Osteoblast (primary cell): ENCODE data around the gene KIAA1755. TPM values are rescaled to one million over a fixed set of nuclear protein-coding genes. Genes with fewer than 3 reads are reported as not detected.

Experiments
- DNase-seq: peaks from one replicate; pipeline ENCODE4 v3.0.0; 2011; ENCODE audit warnings: low spot score, mixed read lengths; ENCODE audit not compliant: insufficient read length; ENCODE audit errors: missing footprints
- H2AFZ ChIP-seq: 2 replicates; pipeline ENCODE4 v1.6.0; 2011; ENCODE audit warnings: mild to moderate bottlenecking, low read length
- H3K27ac ChIP-seq: 2 replicates; pipeline ENCODE4 v1.5.1; 2011; ENCODE audit warnings: mild to moderate bottlenecking, low read depth, low read length, moderate library complexity
- H3K27me3 ChIP-seq: 2 replicates; pipeline ENCODE4 v1.6.0; 2012; ENCODE audit warnings: mild to moderate bottlenecking, control low read depth, inconsistent platforms, low read length, moderate library complexity; ENCODE audit not compliant: insufficient read depth
- H3K36me3 ChIP-seq: 2 replicates; pipeline ENCODE4 v1.5.1; 2011; ENCODE audit warnings: mild to moderate bottlenecking, low read length, control low read depth, moderate library complexity; ENCODE audit not compliant: insufficient read depth
- H3K4me1 ChIP-seq: 2 replicates; pipeline ENCODE4 v1.5.1; 2011; ENCODE audit warnings: mild to moderate bottlenecking, low read length, control low read depth, moderate library complexity; ENCODE audit not compliant: insufficient read depth
- H3K4me2 ChIP-seq: 2 replicates; pipeline ENCODE4 v1.6.0; 2011; ENCODE audit warnings: mild to moderate bottlenecking, low read length; ENCODE audit not compliant: insufficient read depth
- H3K4me3 ChIP-seq: fragments of 200-600 bp; sonication (generic); 3 replicates; pipeline ENCODE4 v1.5.1; 2012; ENCODE audit warnings: mild to moderate bottlenecking, low read length, inconsistent platforms; ENCODE audit not compliant: insufficient read depth
- H3K79me2 ChIP-seq: 2 replicates; pipeline ENCODE4 v1.6.0; 2012; ENCODE audit warnings: mild to moderate bottlenecking, low read length, control low read depth, inconsistent platforms; ENCODE audit not compliant: insufficient read depth
- H3K9me3 ChIP-seq: 2 replicates; pipeline ENCODE4 v1.5.1; 2011; ENCODE audit warnings: low read depth, low read length, control low read depth
- H4K20me1 ChIP-seq: 2 replicates; pipeline ENCODE4 v1.6.0; 2012; ENCODE audit warnings: mild to moderate bottlenecking, low read length, control low read depth; ENCODE audit not compliant: insufficient read depth
- total RNA-seq: library from RNA; depleted of rRNA; stranded (reverse); fragments of >200 nt; gene quantifications from 2 replicates; pipeline ENCODE4 v1.2.3, GENCODE V29; 2012
- TF ChIP-seq, protein P1 (sequence below): IDR thresholded peaks from 2 replicates; pipeline ENCODE4 v1.5.1; 2011; ENCODE audit warnings: mild to moderate bottlenecking, low read depth, low read length, moderate library complexity; ENCODE audit errors: extremely low read depth

KIAA1755 gene
- total RNA-seq, 1 donor = 2.5 TPM

DNA sequence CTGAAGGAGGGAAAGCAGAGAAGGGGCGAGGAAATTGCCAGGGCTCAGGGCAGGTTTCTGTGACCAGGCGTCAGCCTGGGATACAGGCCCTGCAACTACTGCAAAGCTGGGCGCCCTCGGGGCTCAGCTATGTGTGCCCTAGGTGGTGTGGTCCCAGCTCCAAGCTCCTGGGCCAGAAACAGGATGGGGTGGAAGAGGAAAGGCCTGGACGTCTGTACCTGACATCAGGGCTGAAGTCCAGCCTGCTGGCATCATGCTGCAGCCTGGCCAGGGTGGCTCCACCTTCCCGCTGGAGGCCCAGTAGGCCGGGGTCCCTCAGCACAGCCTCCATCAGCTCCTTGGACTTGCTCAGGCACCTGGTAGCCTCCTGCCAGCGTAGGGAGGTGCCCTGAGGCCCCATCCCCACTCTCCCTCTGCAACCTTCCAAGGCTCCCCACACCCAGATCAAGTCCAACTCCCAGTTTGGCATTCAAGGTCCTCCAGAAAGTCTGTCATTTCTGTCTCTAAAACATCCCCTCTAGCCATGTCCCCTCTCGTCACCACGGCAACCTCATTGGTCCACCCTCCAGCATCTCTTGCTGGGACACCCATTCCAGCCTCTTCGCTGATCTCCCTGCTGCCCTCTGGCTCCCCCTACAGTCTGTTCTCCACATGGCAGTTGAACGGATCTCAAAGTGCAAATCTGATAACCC is 38.2 kb downstream of the KIAA1755 start:
- H3K27me3 ChIP-seq = no peaks in the 10 kb centered on the region
- H3K4me2 ChIP-seq = no peak overlapping the region
- no peak overlapping the region for H2AFZ ChIP-seq
- H4K20me1 ChIP-seq = no peaks in the 10 kb centered on the region
- H3K79me2 ChIP-seq = no peaks in the 10 kb centered on the region
- H3K36me3 ChIP-seq = no peaks in the 10 kb centered on the region
- peaks cover 23% of the 10 kb centered on the region for H3K4me1 ChIP-seq
- H3K9me3 ChIP-seq = no peaks in the 10 kb centered on the region
- no peak overlapping the region for H3K4me3 ChIP-seq
- TF ChIP-seq, protein P1, sequence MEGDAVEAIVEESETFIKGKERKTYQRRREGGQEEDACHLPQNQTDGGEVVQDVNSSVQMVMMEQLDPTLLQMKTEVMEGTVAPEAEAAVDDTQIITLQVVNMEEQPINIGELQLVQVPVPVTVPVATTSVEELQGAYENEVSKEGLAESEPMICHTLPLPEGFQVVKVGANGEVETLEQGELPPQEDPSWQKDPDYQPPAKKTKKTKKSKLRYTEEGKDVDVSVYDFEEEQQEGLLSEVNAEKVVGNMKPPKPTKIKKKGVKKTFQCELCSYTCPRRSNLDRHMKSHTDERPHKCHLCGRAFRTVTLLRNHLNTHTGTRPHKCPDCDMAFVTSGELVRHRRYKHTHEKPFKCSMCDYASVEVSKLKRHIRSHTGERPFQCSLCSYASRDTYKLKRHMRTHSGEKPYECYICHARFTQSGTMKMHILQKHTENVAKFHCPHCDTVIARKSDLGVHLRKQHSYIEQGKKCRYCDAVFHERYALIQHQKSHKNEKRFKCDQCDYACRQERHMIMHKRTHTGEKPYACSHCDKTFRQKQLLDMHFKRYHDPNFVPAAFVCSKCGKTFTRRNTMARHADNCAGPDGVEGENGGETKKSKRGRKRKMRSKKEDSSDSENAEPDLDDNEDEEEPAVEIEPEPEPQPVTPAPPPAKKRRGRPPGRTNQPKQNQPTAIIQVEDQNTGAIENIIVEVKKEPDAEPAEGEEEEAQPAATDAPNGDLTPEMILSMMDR = peak; percentile 98
- peak; percentile 97 for DNase-seq
- H3K27ac ChIP-seq = no peak overlapping the region

GRCh38 chr20:38221119-38221589 is 39.4 kb downstream of the KIAA1755 start:
- H3K9me3 ChIP-seq = no peaks in the 10 kb centered on the region
- TF ChIP-seq, protein P1 = peak; percentile 92
- H3K4me1 ChIP-seq = peaks cover 27% of the 10 kb centered on the region
- H3K4me3 ChIP-seq = peak overlapping the region; percentile 25
- H3K27me3 ChIP-seq = no peaks in the 10 kb centered on the region
- H3K36me3 ChIP-seq = no peaks in the 10 kb centered on the region
- peak overlapping the region; percentile 51 for H3K4me2 ChIP-seq
- H3K79me2 ChIP-seq = no peaks in the 10 kb centered on the region
- H3K27ac ChIP-seq = no peak overlapping the region
- peak; percentile 96 for DNase-seq
- H2AFZ ChIP-seq = no peak overlapping the region
- H4K20me1 ChIP-seq = no peaks in the 10 kb centered on the region

- TF ChIP-seq, protein P1 = no peak
- DNase-seq = no peak
- Histone ChIP-seq H4K20me1 (no peaks in the 10 kb centered on the region), H2AFZ (no peak overlapping the region), H3K4me1 (peaks cover 27% of the 10 kb centered on the region), H3K4me3 (peak overlapping the region; percentile 25), H3K4me2 (peak overlapping the region; percentile 51), H3K27me3 (no peaks in the 10 kb centered on the region), H3K9me3 (no peaks in the 10 kb centered on the region), H3K27ac (no peak overlapping the region), H3K79me2 (no peaks in the 10 kb centered on the region), H3K36me3 (no peaks in the 10 kb centered on the region)
These were observed 39.9 kb downstream of the KIAA1755 start for GRCh38 chr20:38220587-38221118.

GRCh38 chr20:38219006-38219950 is 41.3 kb downstream of the KIAA1755 start:
- Histone ChIP-seq H4K20me1 (no peaks in the 10 kb centered on the region), H3K4me1 (peaks cover 27% of the 10 kb centered on the region), H3K4me2 (no peak overlapping the region), H3K4me3 (no peak overlapping the region), H3K9me3 (no peaks in the 10 kb centered on the region), H2AFZ (no peak overlapping the region), H3K27me3 (no peaks in the 10 kb centered on the region), H3K79me2 (no peaks in the 10 kb centered on the region), H3K27ac (peak overlapping the region; percentile 72), H3K36me3 (no peaks in the 10 kb centered on the region)
- DNase-seq = peak; percentile 17
- TF ChIP-seq, protein P1 = no peak
